Measurements from ENCODE around the gene EFCAB7. TPM values are rescaled to one million over a fixed set of nuclear protein-coding genes. Genes with fewer than 3 reads are reported as not detected.

The EFCAB7 gene
- total RNA-seq, 1 donor from 2014 or later = 20.4 TPM

DNA sequence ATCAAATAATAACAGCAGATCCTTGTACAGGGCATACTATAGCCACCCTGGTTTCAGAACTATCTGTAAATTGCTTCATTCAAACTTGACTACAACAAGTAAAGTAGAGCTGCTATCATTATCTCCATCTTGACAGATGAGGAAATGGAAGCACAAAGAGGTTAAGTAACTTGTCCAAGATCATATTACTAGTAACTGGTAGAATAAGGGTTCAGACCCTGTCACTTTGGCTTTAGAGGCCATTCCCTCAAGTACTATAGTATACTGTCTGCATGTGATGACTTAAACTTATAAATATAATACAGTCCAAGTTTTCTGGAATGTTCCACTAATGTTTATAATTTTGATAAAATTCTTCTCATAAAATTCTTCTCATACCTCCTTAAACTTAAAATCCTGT lies 94.7 kb downstream of the EFCAB7 start:
- Mint-ChIP-seq H3K27me3 (ENCODE audit: insufficient read depth, low read depth) (no peaks in the 10 kb centered on the region), H3K27ac (no peak overlapping the region), H3K4me3 (no peak overlapping the region), H3K4me1 (peaks cover 12% of the 10 kb centered on the region), H3K36me3 (peaks cover 2% of the 10 kb centered on the region), H3K9me3 (no peaks in the 10 kb centered on the region)
- H3K27ac ChIP-seq = no peak overlapping the region
- no peak overlapping the region for H3K4me2 ChIP-seq
- no peaks in the 10 kb centered on the region for H3K79me2 ChIP-seq (ENCODE audit: low read depth)
- H2AFZ ChIP-seq (replicated peaks) = no peak overlapping the region
- no peak for DNase-seq (ENCODE audit: low spot score)
- no peaks in the 10 kb centered on the region for H3K9me3 ChIP-seq (ENCODE audit: low read depth)
- no peaks in the 10 kb centered on the region for H4K20me1 ChIP-seq (ENCODE audit: low read depth)
- H3K4me1 ChIP-seq = peaks cover 18% of the 10 kb centered on the region
- H3K36me3 ChIP-seq = no peaks in the 10 kb centered on the region
- TF ChIP-seq EZH2 (IDR thresholded peaks at IDR 0.05) (no peak), EZH2phosphoT487 (IDR thresholded peaks at IDR 0.05) (no peak), CTCF (IDR thresholded peaks at IDR 0.05) (no peak)
- H3K4me3 ChIP-seq = no peak overlapping the region
- H3K9ac ChIP-seq = no peak overlapping the region
- no peaks in the 10 kb centered on the region for H3K27me3 ChIP-seq
- peaks cover 5% of the 10 kb centered on the region for H3F3A ChIP-seq (ENCODE audit: low read depth)

- TF ChIP-seq EZH2 (IDR thresholded peaks at IDR 0.05) (no peak), EZH2phosphoT487 (IDR thresholded peaks at IDR 0.05) (no peak), CTCF (IDR thresholded peaks at IDR 0.05) (no peak)
- H3K9me3 ChIP-seq (ENCODE audit: low read depth) = no peaks in the 10 kb centered on the region
- H3K9ac ChIP-seq = no peak overlapping the region
- Mint-ChIP-seq H3K4me3 (no peak overlapping the region), H3K27ac (no peak overlapping the region), H3K9me3 (no peaks in the 10 kb centered on the region), H3K27me3 (ENCODE audit: insufficient read depth, low read depth) (no peaks in the 10 kb centered on the region), H3K4me1 (peaks cover 24% of the 10 kb centered on the region), H3K36me3 (peaks cover 2% of the 10 kb centered on the region)
- no peaks in the 10 kb centered on the region for H3K79me2 ChIP-seq (ENCODE audit: low read depth)
- DNase-seq (ENCODE audit: low spot score) = no peak
- H3K27me3 ChIP-seq = no peaks in the 10 kb centered on the region
- H3F3A ChIP-seq (ENCODE audit: low read depth) = peaks cover 14% of the 10 kb centered on the region
- H3K4me3 ChIP-seq = no peak overlapping the region
- no peaks in the 10 kb centered on the region for H3K36me3 ChIP-seq
- H3K4me1 ChIP-seq = peaks cover 24% of the 10 kb centered on the region
- peaks cover 5% of the 10 kb centered on the region for H4K20me1 ChIP-seq (ENCODE audit: low read depth)
- no peak overlapping the region for H3K27ac ChIP-seq
- no peak overlapping the region for H3K4me2 ChIP-seq
- H2AFZ ChIP-seq (replicated peaks) = no peak overlapping the region
Observed at GRCh38 chr1:63619558-63619957, 96.2 kb downstream of the EFCAB7 start.

DNA sequence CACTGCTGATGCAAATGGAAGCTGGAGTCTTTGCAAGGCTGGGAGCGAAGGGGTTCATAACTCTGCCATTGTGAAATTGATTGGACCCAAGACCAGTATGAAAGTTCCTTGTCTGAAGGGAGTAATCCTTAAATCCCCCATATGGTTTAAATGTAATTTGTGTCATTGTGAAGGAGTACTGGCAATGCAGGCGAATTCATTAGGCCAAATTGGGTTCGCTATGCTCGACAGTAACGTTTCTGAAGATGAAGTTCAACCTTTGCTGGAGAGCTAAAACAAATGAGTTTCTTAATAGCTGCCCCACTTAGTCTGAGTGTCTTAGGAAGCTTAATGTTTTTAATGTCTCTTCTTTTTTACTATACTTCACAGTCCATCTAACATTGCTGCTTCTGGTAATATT lies 97.3 kb downstream of the EFCAB7 start:
- no peak overlapping the region for H3K4me2 ChIP-seq
- H3K9ac ChIP-seq = no peak overlapping the region
- no peaks in the 10 kb centered on the region for H3K27me3 Mint-ChIP-seq (ENCODE audit: insufficient read depth, low read depth)
- no peaks in the 10 kb centered on the region for H3K36me3 ChIP-seq
- H3K27ac Mint-ChIP-seq = no peak overlapping the region
- no peaks in the 10 kb centered on the region for H3K27me3 ChIP-seq
- H3K4me3 ChIP-seq = no peak overlapping the region
- no peak for DNase-seq (ENCODE audit: low spot score)
- H3K79me2 ChIP-seq (ENCODE audit: low read depth) = no peaks in the 10 kb centered on the region
- H3K4me1 Mint-ChIP-seq = peaks cover 35% of the 10 kb centered on the region
- peaks cover 5% of the 10 kb centered on the region for H4K20me1 ChIP-seq (ENCODE audit: low read depth)
- H3K9me3 Mint-ChIP-seq = no peaks in the 10 kb centered on the region
- H3K4me3 Mint-ChIP-seq = no peak overlapping the region
- H3K9me3 ChIP-seq (ENCODE audit: low read depth) = no peaks in the 10 kb centered on the region
- H2AFZ ChIP-seq (replicated peaks) = no peak overlapping the region
- H3F3A ChIP-seq (ENCODE audit: low read depth) = peaks cover 14% of the 10 kb centered on the region
- peaks cover 35% of the 10 kb centered on the region for H3K4me1 ChIP-seq
- H3K36me3 Mint-ChIP-seq = peaks cover 2% of the 10 kb centered on the region
- TF ChIP-seq EZH2phosphoT487 (IDR thresholded peaks at IDR 0.05) (no peak), EZH2 (IDR thresholded peaks at IDR 0.05) (no peak)
- H3K27ac ChIP-seq = no peak overlapping the region

- Histone ChIP-seq H3F3A (ENCODE audit: low read depth) (peaks cover 14% of the 10 kb centered on the region), H2AFZ (replicated peaks) (no peak overlapping the region), H3K27me3 (no peaks in the 10 kb centered on the region), H3K9ac (no peak overlapping the region), H3K36me3 (no peaks in the 10 kb centered on the region), H4K20me1 (ENCODE audit: low read depth) (peaks cover 5% of the 10 kb centered on the region), H3K4me3 (no peak overlapping the region), H3K4me2 (no peak overlapping the region), H3K4me1 (peaks cover 38% of the 10 kb centered on the region), H3K27ac (no peak overlapping the region), H3K79me2 (ENCODE audit: low read depth) (no peaks in the 10 kb centered on the region), H3K9me3 (ENCODE audit: low read depth) (no peaks in the 10 kb centered on the region)
- H3K27ac Mint-ChIP-seq = no peak overlapping the region
- peaks cover 2% of the 10 kb centered on the region for H3K36me3 Mint-ChIP-seq
- peaks cover 2% of the 10 kb centered on the region for H3K27me3 Mint-ChIP-seq (ENCODE audit: insufficient read depth, low read depth)
- no peak for DNase-seq (ENCODE audit: low spot score)
- H3K4me1 Mint-ChIP-seq = peaks cover 36% of the 10 kb centered on the region
- H3K4me3 Mint-ChIP-seq = no peak overlapping the region
- H3K9me3 Mint-ChIP-seq = no peaks in the 10 kb centered on the region
- TF ChIP-seq CTCF (IDR thresholded peaks at IDR 0.05) (no peak), EZH2phosphoT487 (IDR thresholded peaks at IDR 0.05) (no peak), EZH2 (IDR thresholded peaks at IDR 0.05) (no peak)
Observed at GRCh38 chr1:63621075-63621474, 97.8 kb downstream of the EFCAB7 start.
